OCI-LY1 (cell line): Measurements from ENCODE around the gene MT1A.

ENCODE experiments used
- H2AFZ ChIP-seq: fragments of 200-600 bp; sonication (generic), shearing (Covaris generic); 2 replicates; pipeline ENCODE4 v1.6.0; 2014; ENCODE audit warnings: antibody characterized with exemption, mild to moderate bottlenecking, low read length
- H3F3A ChIP-seq: fragments of 200-600 bp; sonication (generic), shearing (Covaris generic); 2 replicates; pipeline ENCODE4 v1.6.0; 2014; ENCODE audit warnings: mild to moderate bottlenecking, antibody characterized with exemption, low read length, moderate library complexity; ENCODE audit not compliant: insufficient read depth
- H3K27ac ChIP-seq: fragments of 200-600 bp; sonication (generic); 2 replicates; pipeline ENCODE4 v1.5.1; 2014; ENCODE audit warnings: low read length, mixed run types, mild to moderate bottlenecking, low read depth; ENCODE audit not compliant: poor library complexity, severe bottlenecking
- H3K27me3 ChIP-seq: fragments of 200-600 bp; sonication (generic); 2 replicates; pipeline ENCODE4 v1.6.0; 2014; ENCODE audit warnings: antibody characterized with exemption, mild to moderate bottlenecking, low read length, moderate library complexity; ENCODE audit not compliant: insufficient read depth
- H3K36me3 ChIP-seq: fragments of 200-600 bp; sonication (generic); 2 replicates; pipeline ENCODE4 v1.6.1; 2014; ENCODE audit warnings: mild to moderate bottlenecking, antibody characterized with exemption, low read length, moderate library complexity, mixed read lengths; ENCODE audit not compliant: insufficient read depth
- H3K4me1 ChIP-seq: fragments of 200-600 bp; sonication (generic); 2 replicates; pipeline ENCODE4 v1.5.1; 2014; ENCODE audit warnings: mild to moderate bottlenecking, low read length, moderate library complexity; ENCODE audit not compliant: insufficient read depth, severe bottlenecking
- H3K4me2 ChIP-seq: fragments of 200-600 bp; sonication (generic), shearing (Covaris generic); 2 replicates; pipeline ENCODE4 v1.6.1; 2014; ENCODE audit warnings: low read length
- H3K4me3 ChIP-seq: fragments of 200-600 bp; sonication (generic); 2 replicates; pipeline ENCODE4 v1.5.1; 2014; ENCODE audit warnings: low read length, low read depth, mild to moderate bottlenecking, mixed read lengths; ENCODE audit not compliant: poor library complexity, severe bottlenecking
- H3K79me2 ChIP-seq: fragments of 200-600 bp; shearing (Covaris generic); 2 replicates; pipeline ENCODE4 v1.6.1; 2016; ENCODE audit warnings: mixed run types, low read length, mixed read lengths; ENCODE audit not compliant: insufficient read depth
- H3K9ac ChIP-seq: fragments of 200-600 bp; sonication (generic), shearing (Covaris generic); 2 replicates; pipeline ENCODE4 v1.6.1; 2014; ENCODE audit warnings: mild to moderate bottlenecking, low read length, mixed read lengths
- H3K9me2 ChIP-seq: fragments of 200-600 bp; sonication (generic), shearing (Covaris generic); 2 replicates; pipeline ENCODE4 v1.6.1; 2014; ENCODE audit warnings: low read depth, mild to moderate bottlenecking, low read length, mixed read lengths
- H3K9me3 ChIP-seq: fragments of 200-600 bp; shearing (Covaris generic); 2 replicates; pipeline ENCODE4 v1.6.1; 2014; ENCODE audit warnings: low read length, mixed read lengths
- H4K20me1 ChIP-seq: fragments of 200-600 bp; sonication (generic), shearing (Covaris generic); 2 replicates; pipeline ENCODE4 v1.6.0; 2016; ENCODE audit warnings: mild to moderate bottlenecking, low read length; ENCODE audit not compliant: insufficient read depth
- EZH2 ChIP-seq: fragments of 200-600 bp; sonication (generic), shearing (Covaris generic); IDR thresholded peaks from 2 replicates; pipeline ENCODE4 v1.8.0; 2017; ENCODE audit warnings: borderline replicate concordance, mixed run types, mild to moderate bottlenecking, antibody characterized with exemption, low read length, moderate library complexity, mixed read lengths
- TF ChIP-seq, protein P1 (sequence below): fragments of 200-600 bp; sonication (generic), shearing (Covaris generic); IDR thresholded peaks from 2 replicates; pipeline ENCODE4 v1.5.1; 2017; ENCODE audit warnings: mild to moderate bottlenecking, antibody characterized with exemption, low read length, moderate library complexity, mixed read lengths

Gene MT1A

GRCh38 chr16:56637814-56638750, at the start of gene MT1A:
MT1A (plus strand) TSS chr16:56638666; CDS start chr16:56638739, 73 bp downstream.
- H3K9ac ChIP-seq: no peak within 1 kb of the TSS

DNA sequence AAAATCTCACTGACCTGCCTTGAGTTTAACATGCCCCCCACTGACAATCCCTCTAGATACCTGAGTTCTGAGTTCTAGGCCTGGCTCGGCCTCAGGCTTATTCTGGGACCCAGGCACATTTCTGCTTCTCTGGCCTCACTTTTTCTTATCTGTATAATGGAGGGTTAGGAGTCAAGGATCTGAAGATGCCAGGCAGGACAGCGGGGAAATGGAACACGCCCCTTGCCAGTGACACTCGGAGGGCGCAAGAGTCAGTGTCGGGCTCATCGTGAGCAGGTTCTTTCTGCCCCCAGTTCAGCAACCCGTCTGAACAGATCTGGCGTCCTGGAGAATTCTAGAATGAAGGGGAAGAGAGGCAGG, 49.7 kb upstream of the MT1A start:
- H3K27ac ChIP-seq: no peak overlapping the region
- no peaks in the 10 kb centered on the region for H3K79me2 ChIP-seq
- H3K36me3 ChIP-seq: no peaks in the 10 kb centered on the region
- TF ChIP-seq, protein P1, sequence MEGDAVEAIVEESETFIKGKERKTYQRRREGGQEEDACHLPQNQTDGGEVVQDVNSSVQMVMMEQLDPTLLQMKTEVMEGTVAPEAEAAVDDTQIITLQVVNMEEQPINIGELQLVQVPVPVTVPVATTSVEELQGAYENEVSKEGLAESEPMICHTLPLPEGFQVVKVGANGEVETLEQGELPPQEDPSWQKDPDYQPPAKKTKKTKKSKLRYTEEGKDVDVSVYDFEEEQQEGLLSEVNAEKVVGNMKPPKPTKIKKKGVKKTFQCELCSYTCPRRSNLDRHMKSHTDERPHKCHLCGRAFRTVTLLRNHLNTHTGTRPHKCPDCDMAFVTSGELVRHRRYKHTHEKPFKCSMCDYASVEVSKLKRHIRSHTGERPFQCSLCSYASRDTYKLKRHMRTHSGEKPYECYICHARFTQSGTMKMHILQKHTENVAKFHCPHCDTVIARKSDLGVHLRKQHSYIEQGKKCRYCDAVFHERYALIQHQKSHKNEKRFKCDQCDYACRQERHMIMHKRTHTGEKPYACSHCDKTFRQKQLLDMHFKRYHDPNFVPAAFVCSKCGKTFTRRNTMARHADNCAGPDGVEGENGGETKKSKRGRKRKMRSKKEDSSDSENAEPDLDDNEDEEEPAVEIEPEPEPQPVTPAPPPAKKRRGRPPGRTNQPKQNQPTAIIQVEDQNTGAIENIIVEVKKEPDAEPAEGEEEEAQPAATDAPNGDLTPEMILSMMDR: no peak
- no peak for TF ChIP-seq EZH2
- no peaks in the 10 kb centered on the region for H3K9me2 ChIP-seq
- H3K9ac ChIP-seq: no peak overlapping the region
- no peaks in the 10 kb centered on the region for H3F3A ChIP-seq
- H3K4me1 ChIP-seq: peaks cover 5% of the 10 kb centered on the region
- H2AFZ ChIP-seq: no peak overlapping the region
- no peaks in the 10 kb centered on the region for H3K27me3 ChIP-seq
- no peaks in the 10 kb centered on the region for H4K20me1 ChIP-seq
- no peak overlapping the region for H3K4me2 ChIP-seq
- no peak overlapping the region for H3K4me3 ChIP-seq
- no peaks in the 10 kb centered on the region for H3K9me3 ChIP-seq

More at GRCh38 chr16:56637814-56638750, at the start of gene MT1A:
- TF ChIP-seq, protein P1: no peak
- TF ChIP-seq EZH2: no peak
- Histone ChIP-seq H3K79me2 (no peaks in the 10 kb centered on the region), H3K9me3 (no peaks in the 10 kb centered on the region), H3K4me3 (no peak within 1 kb of the TSS), H3K4me2 (no peak within 1 kb of the TSS), H2AFZ (no peak within 1 kb of the TSS), H3K36me3 (no peaks in the 10 kb centered on the region), H3K9me2 (no peaks in the 10 kb centered on the region), H4K20me1 (no peaks in the 10 kb centered on the region), H3F3A (no peaks in the 10 kb centered on the region), H3K27me3 (no peaks in the 10 kb centered on the region; the same call in 1 of the 2 replicates), H3K27ac (no peak within 1 kb of the TSS), H3K4me1 (peaks cover 5% of the 10 kb centered on the region)

- H3K4me2 ChIP-seq: no peak within 1 kb of the TSS
- no peaks in the 10 kb centered on the region for H3K27me3 ChIP-seq
- H3K9me2 ChIP-seq: no peaks in the 10 kb centered on the region
- H3K4me1 ChIP-seq: peaks cover 5% of the 10 kb centered on the region
- no peaks in the 10 kb centered on the region for H3K36me3 ChIP-seq
- H3F3A ChIP-seq: no peaks in the 10 kb centered on the region
- no peak within 1 kb of the TSS for H3K27ac ChIP-seq
- no peak within 1 kb of the TSS for H2AFZ ChIP-seq
- no peaks in the 10 kb centered on the region for H3K9me3 ChIP-seq
- no peak for TF ChIP-seq EZH2
- TF ChIP-seq, protein P1: no peak
- no peak within 1 kb of the TSS for H3K4me3 ChIP-seq
- H3K79me2 ChIP-seq: no peaks in the 10 kb centered on the region
- no peaks in the 10 kb centered on the region for H4K20me1 ChIP-seq
- no peak within 1 kb of the TSS for H3K9ac ChIP-seq
These were observed 49.1 kb upstream of the MT1A start, which contains the start of gene MT3 for GRCh38 chr16:56589141-56590039. MT3 (plus strand) TSS chr16:56589528; CDS start chr16:56589591, 63 bp downstream.
